Vagina (tissue), 2 donors: ENCODE measurements around the gene SPATA22.

ENCODE experiments used
- POLR2A ChIP-seq, 2 donors: fragments of 450-650 bp; IDR thresholded peaks; one replicate each; pipeline ENCODE4 v1.6.1; 2017; ENCODE audit warnings: antibody characterized with exemption in 2 of 2, mild to moderate bottlenecking in 2 of 2, moderate library complexity in 2 of 2
- TF ChIP-seq, protein P1 (sequence below), 3 experiments: fragments of 450-650 bp in 2 of 3; fragments of 200-600 bp in 1 of 3; sonication (generic) in 1 of 3; IDR thresholded peaks; one replicate each; pipeline ENCODE4 v1.5.1; 2017 to 2019; ENCODE audit warnings: antibody characterized with exemption in 3 of 3, mild to moderate bottlenecking in 2 of 3, moderate library complexity in 2 of 3

DNA sequence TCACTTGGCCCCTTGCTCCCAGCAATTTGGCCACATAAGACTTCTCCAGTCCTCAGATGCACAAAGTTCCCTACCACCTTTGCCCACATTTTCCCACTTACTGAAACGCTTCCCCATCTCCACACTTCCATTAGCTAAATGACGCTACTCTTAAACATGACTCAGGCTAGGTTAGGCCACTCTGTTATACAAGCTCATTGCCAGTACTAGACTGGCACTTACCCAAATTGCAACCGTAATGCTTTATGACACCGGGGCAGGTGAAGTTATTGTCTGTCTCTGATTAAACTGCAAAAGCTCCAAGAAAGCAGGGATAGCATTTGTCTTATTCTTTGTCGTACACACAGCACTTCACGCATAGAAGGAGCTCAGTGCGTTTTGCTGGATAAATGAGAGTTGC lies 33.4 kb upstream of the SPATA22 start:
- TF ChIP-seq, protein P1, sequence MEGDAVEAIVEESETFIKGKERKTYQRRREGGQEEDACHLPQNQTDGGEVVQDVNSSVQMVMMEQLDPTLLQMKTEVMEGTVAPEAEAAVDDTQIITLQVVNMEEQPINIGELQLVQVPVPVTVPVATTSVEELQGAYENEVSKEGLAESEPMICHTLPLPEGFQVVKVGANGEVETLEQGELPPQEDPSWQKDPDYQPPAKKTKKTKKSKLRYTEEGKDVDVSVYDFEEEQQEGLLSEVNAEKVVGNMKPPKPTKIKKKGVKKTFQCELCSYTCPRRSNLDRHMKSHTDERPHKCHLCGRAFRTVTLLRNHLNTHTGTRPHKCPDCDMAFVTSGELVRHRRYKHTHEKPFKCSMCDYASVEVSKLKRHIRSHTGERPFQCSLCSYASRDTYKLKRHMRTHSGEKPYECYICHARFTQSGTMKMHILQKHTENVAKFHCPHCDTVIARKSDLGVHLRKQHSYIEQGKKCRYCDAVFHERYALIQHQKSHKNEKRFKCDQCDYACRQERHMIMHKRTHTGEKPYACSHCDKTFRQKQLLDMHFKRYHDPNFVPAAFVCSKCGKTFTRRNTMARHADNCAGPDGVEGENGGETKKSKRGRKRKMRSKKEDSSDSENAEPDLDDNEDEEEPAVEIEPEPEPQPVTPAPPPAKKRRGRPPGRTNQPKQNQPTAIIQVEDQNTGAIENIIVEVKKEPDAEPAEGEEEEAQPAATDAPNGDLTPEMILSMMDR (IDR thresholded peaks at IDR 0.05) = no peak
- TF ChIP-seq POLR2A (IDR thresholded peaks at IDR 0.05) = no peak
